Measurements from ENCODE around the gene BRMS1.
"Not testable (repeated sequence)": the region's sequence is repeated elsewhere in the genome, so short reads cannot be mapped to it uniquely, and the experiment has no call there.

The BRMS1 gene

GRCh38 chr11:66344550-66345315, at the start of gene BRMS1:
TSS of gene BRMS1 (minus strand) at chr11:66345104. CDS start at chr11:66342234, 2,870 bp downstream.
- DNase-seq = peak; percentile 98

GRCh38 chr11:66393954-66394353, 49.0 kb upstream of the BRMS1 start:
- DNase-seq = no peak

- DNase-seq = no peak
These were observed 46.4 kb upstream of the BRMS1 start for GRCh38 chr11:66391322-66391721.

- peak; percentile 84 for DNase-seq
These were observed 44.0 kb upstream of the BRMS1 start for GRCh38 chr11:66388780-66389386.

GRCh38 chr11:66386171-66387069, 41.5 kb upstream of the BRMS1 start:
- DNase-seq = peak; percentile 95

GRCh38 chr11:66384316-66384715, 39.4 kb upstream of the BRMS1 start:
- not testable (repeated sequence) for DNase-seq

- not testable (repeated sequence) for DNase-seq
These were observed 35.4 kb upstream of the BRMS1 start for GRCh38 chr11:66380264-66380663.

- DNase-seq = not testable (repeated sequence)
These were observed 28.9 kb upstream of the BRMS1 start for GRCh38 chr11:66373690-66374287.

- no peak for DNase-seq
These were observed 28.4 kb upstream of the BRMS1 start for GRCh38 chr11:66373265-66373664.

GRCh38 chr11:66371627-66372415, 26.9 kb upstream of the BRMS1 start, which contains the start of gene SLC29A2:
TSS of gene SLC29A2 (minus strand) at chr11:66371760. CDS start at chr11:66371591, 169 bp downstream.
- DNase-seq = peak; percentile 83

- no peak for DNase-seq
These were observed 24.4 kb upstream of the BRMS1 start for GRCh38 chr11:66369073-66369894.

GRCh38 chr11:66368484-66368883, 23.6 kb upstream of the BRMS1 start:
- no peak for DNase-seq

- DNase-seq = no peak
These were observed 22.8 kb upstream of the BRMS1 start for GRCh38 chr11:66367561-66368312.

- DNase-seq = no peak
These were observed 22.1 kb upstream of the BRMS1 start for GRCh38 chr11:66366844-66367477.

GRCh38 chr11:66365711-66366619, 21.1 kb upstream of the BRMS1 start:
- DNase-seq = no peak

- DNase-seq = no peak
These were observed 20.3 kb upstream of the BRMS1 start for GRCh38 chr11:66365166-66365565.

GRCh38 chr11:66363805-66364535, 19.1 kb upstream of the BRMS1 start:
- DNase-seq = peak; percentile 48

GRCh38 chr11:66363187-66363601, 18.3 kb upstream of the BRMS1 start:
- no peak for DNase-seq
